HG02798 (cell line): ENCODE data around the gene CRACDL.

Experiments used
- ATAC-seq: cut with Tn5 transposase; IDR thresholded peaks from one replicate; pipeline ENCODE4 v1.9.1; 2021; ENCODE audit warnings: mild to moderate bottlenecking; ENCODE audit not compliant: unreplicated experiment, poor library complexity

Gene CRACDL

GRCh38 chr2:98805412-98806171 is 130.4 kb downstream of the CRACDL start:
- ATAC-seq, result no peak

- ATAC-seq, result no peak
Measured at GRCh38 chr2:98804736-98805135, 131.3 kb downstream of the CRACDL start.

- no peak for ATAC-seq
Measured at GRCh38 chr2:98804265-98804650, 131.8 kb downstream of the CRACDL start.

GRCh38 chr2:98803405-98804264 is 132.4 kb downstream of the CRACDL start:
- no peak for ATAC-seq

GRCh38 chr2:98802344-98802743 is 133.7 kb downstream of the CRACDL start:
- no peak for ATAC-seq

GRCh38 chr2:98801921-98802321 is 134.1 kb downstream of the CRACDL start:
- ATAC-seq, result no peak

- no peak for ATAC-seq
Measured at GRCh38 chr2:98801286-98801685, 134.7 kb downstream of the CRACDL start.

GRCh38 chr2:98800330-98801064 is 135.5 kb downstream of the CRACDL start:
- no peak for ATAC-seq

- ATAC-seq, result no peak
Measured at GRCh38 chr2:98799375-98800329, 136.4 kb downstream of the CRACDL start.

GRCh38 chr2:98796775-98797544 is 139.1 kb downstream of the CRACDL start:
- no peak for ATAC-seq

GRCh38 chr2:98795891-98796676 is 139.9 kb downstream of the CRACDL start:
- ATAC-seq, result no peak

- ATAC-seq, result no peak
Measured at GRCh38 chr2:98793897-98794830, 141.9 kb downstream of the CRACDL start.

- no peak for ATAC-seq
Measured at GRCh38 chr2:98793275-98793674, 142.8 kb downstream of the CRACDL start.

GRCh38 chr2:98790221-98790620 is 145.8 kb downstream of the CRACDL start:
- ATAC-seq, result no peak

GRCh38 chr2:98787700-98788099 is 148.3 kb downstream of the CRACDL start:
- ATAC-seq, result no peak

GRCh38 chr2:98786179-98786578 is 149.8 kb downstream of the CRACDL start:
- ATAC-seq, result no peak

- ATAC-seq, result no peak
Measured at GRCh38 chr2:98782570-98782969, 153.5 kb downstream of the CRACDL start.
